ENCODE measurements around the gene RAE1. TPM values are rescaled to one million over a fixed set of nuclear protein-coding genes. Genes with fewer than 3 reads are reported as not detected.

The RAE1 gene
- total RNA-seq, 6 experiments from 2014 or later, result 25.1 to 31.4 (median 28.3) TPM

DNA sequence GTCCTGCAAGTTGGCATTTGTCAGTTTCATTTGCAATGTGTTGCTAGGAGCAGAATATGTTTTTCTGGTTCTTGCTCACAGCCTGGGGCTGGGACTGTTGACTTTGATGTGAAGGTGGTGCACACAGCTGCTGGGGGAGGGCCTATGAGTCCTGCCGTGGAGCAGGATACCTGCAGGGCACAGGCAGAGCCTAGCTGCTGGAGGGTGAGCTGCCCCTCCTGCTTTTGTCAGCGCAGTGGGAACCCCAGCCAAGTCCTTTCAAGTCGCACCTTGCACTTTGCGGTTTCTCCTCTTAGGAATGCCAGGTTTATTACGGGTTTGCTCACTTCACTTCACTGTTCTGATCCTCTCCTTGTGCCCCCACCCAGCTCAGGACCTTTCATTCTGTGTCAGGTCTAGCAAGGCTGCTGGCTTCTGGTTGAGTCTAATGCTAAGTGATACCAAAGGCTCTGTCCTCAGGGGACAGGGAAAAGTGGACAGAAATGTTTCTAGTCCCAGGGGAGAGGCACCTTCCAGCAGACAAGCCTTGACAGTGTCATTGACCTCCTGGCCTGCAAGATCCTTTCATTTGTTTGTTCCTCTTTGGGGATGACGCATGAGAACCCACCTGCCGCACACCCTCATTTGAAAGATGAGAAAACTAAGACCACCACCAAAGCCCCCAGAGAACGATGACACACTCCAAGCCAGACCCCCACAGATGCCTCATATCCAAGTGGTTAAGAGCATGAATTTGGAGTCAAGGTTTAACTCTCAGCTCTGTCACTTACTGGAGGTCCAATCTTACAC is 24.2 kb upstream of the RAE1 start:
- no peaks in the 10 kb centered on the region; the same call in 1 of the 2 replicates for H3K4me1 Mint-ChIP-seq (ENCODE audit: low read depth)
- DNase-seq, result no peak
- TF ChIP-seq, protein P1, sequence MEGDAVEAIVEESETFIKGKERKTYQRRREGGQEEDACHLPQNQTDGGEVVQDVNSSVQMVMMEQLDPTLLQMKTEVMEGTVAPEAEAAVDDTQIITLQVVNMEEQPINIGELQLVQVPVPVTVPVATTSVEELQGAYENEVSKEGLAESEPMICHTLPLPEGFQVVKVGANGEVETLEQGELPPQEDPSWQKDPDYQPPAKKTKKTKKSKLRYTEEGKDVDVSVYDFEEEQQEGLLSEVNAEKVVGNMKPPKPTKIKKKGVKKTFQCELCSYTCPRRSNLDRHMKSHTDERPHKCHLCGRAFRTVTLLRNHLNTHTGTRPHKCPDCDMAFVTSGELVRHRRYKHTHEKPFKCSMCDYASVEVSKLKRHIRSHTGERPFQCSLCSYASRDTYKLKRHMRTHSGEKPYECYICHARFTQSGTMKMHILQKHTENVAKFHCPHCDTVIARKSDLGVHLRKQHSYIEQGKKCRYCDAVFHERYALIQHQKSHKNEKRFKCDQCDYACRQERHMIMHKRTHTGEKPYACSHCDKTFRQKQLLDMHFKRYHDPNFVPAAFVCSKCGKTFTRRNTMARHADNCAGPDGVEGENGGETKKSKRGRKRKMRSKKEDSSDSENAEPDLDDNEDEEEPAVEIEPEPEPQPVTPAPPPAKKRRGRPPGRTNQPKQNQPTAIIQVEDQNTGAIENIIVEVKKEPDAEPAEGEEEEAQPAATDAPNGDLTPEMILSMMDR (IDR thresholded peaks at IDR 0.05), result no peak
- H3K27me3 Mint-ChIP-seq (ENCODE audit: insufficient read depth), result peaks cover 28% of the 10 kb centered on the region
- H3K4me3 Mint-ChIP-seq, result no peak overlapping the region
- H3K36me3 Mint-ChIP-seq (ENCODE audit: low read depth), result no peaks in the 10 kb centered on the region
- no peaks in the 10 kb centered on the region for H3K9me3 Mint-ChIP-seq
- H3K27ac Mint-ChIP-seq, result no peak overlapping the region

GRCh38 chr20:57327820-57328219 is 23.2 kb upstream of the RAE1 start:
- Mint-ChIP-seq H3K4me1 (ENCODE audit: low read depth) (no peaks in the 10 kb centered on the region; the same call in 1 of the 2 replicates), H3K36me3 (ENCODE audit: low read depth) (no peaks in the 10 kb centered on the region), H3K4me3 (no peak overlapping the region), H3K9me3 (no peaks in the 10 kb centered on the region), H3K27me3 (ENCODE audit: insufficient read depth) (peaks cover 23% of the 10 kb centered on the region), H3K27ac (no peak overlapping the region)
- DNase-seq, result no peak
- TF ChIP-seq, protein P1 (IDR thresholded peaks at IDR 0.05), result no peak

DNA sequence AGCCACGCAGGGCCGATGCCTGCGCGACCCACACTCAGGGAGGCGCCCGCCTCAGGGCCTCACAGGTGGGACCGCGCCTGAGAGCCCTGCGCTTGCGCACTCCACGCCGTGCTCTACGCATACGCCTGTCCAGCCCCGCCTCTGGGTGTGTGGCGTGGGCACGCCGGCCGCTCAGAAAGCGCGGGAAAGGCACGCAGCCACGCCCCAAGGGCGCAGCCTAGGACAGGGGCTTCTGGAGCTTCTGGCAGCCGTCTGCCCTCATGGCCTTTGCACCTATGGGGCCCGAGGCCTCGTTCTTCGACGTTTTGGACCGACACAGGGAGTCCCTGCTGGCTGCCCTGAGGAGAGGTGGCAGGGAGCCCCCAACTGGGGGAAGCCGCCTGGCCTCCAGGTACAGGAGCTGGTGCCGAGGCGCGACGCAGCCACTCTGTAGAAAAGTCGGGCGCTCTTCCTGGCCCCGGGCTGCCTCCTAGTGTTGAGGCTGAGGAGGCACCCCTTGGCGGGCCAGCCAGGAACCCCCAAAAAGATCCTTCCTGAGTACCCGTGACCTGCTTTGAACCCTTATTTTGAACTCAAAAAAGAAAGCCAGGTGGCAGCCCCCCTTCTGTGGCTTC is 21.3 kb upstream of the RAE1 start, which contains the start of gene SPO11:
TSS of gene SPO11 (plus strand) at position 196 of the 614 bp plus-strand sequence. CDS start at position 261, 65 bp downstream.
- Mint-ChIP-seq H3K27me3 (ENCODE audit: insufficient read depth) (peaks cover 28% of the 10 kb centered on the region), H3K36me3 (ENCODE audit: low read depth) (no peaks in the 10 kb centered on the region), H3K4me1 (ENCODE audit: low read depth) (no peaks in the 10 kb centered on the region), H3K27ac (no peak within 1 kb of the TSS), H3K9me3 (no peaks in the 10 kb centered on the region), H3K4me3 (no peak within 1 kb of the TSS)
- no peak for DNase-seq
- TF ChIP-seq, protein P1 (IDR thresholded peaks at IDR 0.05), result 0 out of 2 replicates have a peak, but pooled peaks have one; percentile 19

DNA sequence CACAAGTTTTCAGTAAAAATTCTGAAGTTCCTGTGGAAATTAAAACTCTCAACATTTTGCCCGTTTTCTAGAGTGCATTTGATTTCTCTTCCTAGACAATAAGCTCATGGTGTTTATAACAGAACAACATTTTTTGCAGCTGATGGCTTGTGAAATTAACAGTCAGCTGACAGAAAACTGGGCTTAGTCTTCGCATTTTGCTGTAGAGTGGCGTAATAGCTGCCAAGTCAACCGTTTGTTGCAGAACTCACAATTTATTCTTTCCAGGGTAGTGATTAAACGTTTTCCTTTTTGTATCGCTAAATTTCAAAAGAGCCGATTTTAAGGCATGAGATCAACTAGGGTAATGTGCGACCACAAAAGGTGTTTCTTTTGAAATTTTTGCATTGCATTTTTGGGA is 20.1 kb upstream of the RAE1 start:
- Mint-ChIP-seq H3K27me3 (ENCODE audit: insufficient read depth) (peaks cover 25% of the 10 kb centered on the region), H3K4me3 (no peak overlapping the region), H3K9me3 (no peaks in the 10 kb centered on the region), H3K36me3 (ENCODE audit: low read depth) (no peaks in the 10 kb centered on the region), H3K4me1 (ENCODE audit: low read depth) (no peaks in the 10 kb centered on the region), H3K27ac (no peak overlapping the region)
- no peak for DNase-seq
- TF ChIP-seq, protein P1 (IDR thresholded peaks at IDR 0.05), result no peak

- DNase-seq, result no peak
- H3K27me3 Mint-ChIP-seq (ENCODE audit: insufficient read depth), result peaks cover 26% of the 10 kb centered on the region
Observed at GRCh38 chr20:57332105-57333089, 18.7 kb upstream of the RAE1 start.

More at GRCh38 chr20:57332105-57333089, 18.7 kb upstream of the RAE1 start:
- Mint-ChIP-seq H3K4me3 (no peak overlapping the region), H3K4me1 (ENCODE audit: low read depth) (no peaks in the 10 kb centered on the region), H3K27ac (no peak overlapping the region), H3K9me3 (no peaks in the 10 kb centered on the region), H3K36me3 (ENCODE audit: low read depth) (no peaks in the 10 kb centered on the region)
- TF ChIP-seq, protein P1 (IDR thresholded peaks at IDR 0.05), result peak; percentile 26; the same call in 1 of the 2 replicates

All from HFFc6 (cell line).